OCI-LY7 (cell line): Measurements from ENCODE around the gene TMCC1. TPM values are rescaled to one million over a fixed set of nuclear protein-coding genes. Genes with fewer than 3 reads are reported as not detected.

Experiments used
- BruUV-seq: library from RNA; stranded (reverse); fragments of 400-500 nt; replicated peaks from 2 replicates; lab custom pipeline; 2021; lab: Mats Ljungman, UMichigan
- CTCF ChIA-PET: fragments of 300-600 bp; sonication (Branson Sonifier 250); formaldehyde crosslinking; loops from one replicate; lab custom pipeline; 2022; ENCODE audit warnings: antibody characterized with exemption; ENCODE audit not compliant: unreplicated experiment; lab: Charles Lee
- POLR2A ChIA-PET: fragments of 300-600 bp; sonication (Branson Sonifier 250); formaldehyde crosslinking; loops from one replicate; lab custom pipeline; 2022; ENCODE audit warnings: antibody characterized with exemption; lab: Charles Lee
- DNase-seq: peaks from one replicate; pipeline ENCODE4 v3.0.0-alpha.2; 2015; ENCODE audit warnings: low spot score
- H2AFZ ChIP-seq: fragments of 200-600 bp; sonication (generic), shearing (Covaris generic); 2 replicates; pipeline ENCODE4 v1.6.1; 2014; ENCODE audit warnings: mild to moderate bottlenecking, antibody characterized with exemption, low read length, moderate library complexity
- H3K27ac ChIP-seq: fragments of 200-600 bp; sonication (generic); 2 replicates; pipeline ENCODE4 v1.5.1; 2014; ENCODE audit warnings: mixed run types, low read depth, mild to moderate bottlenecking, moderate library complexity, low read length, inconsistent platforms; ENCODE audit not compliant: poor library complexity, severe bottlenecking
- H3K36me3 ChIP-seq: fragments of 200-600 bp; sonication (generic); 2 replicates; pipeline ENCODE4 v1.6.1; 2014; ENCODE audit warnings: mild to moderate bottlenecking, antibody characterized with exemption, low read length, moderate library complexity, mixed read lengths; ENCODE audit not compliant: insufficient read depth
- H3K4me1 ChIP-seq: fragments of 200-600 bp; sonication (generic); 2 replicates; pipeline ENCODE4 v1.5.1; 2014; ENCODE audit warnings: mild to moderate bottlenecking, low read length; ENCODE audit not compliant: insufficient read depth, poor library complexity, severe bottlenecking
- H3K4me2 ChIP-seq: fragments of 200-600 bp; sonication (generic); 2 replicates; pipeline ENCODE4 v1.6.1; 2014; ENCODE audit warnings: mild to moderate bottlenecking, low read length
- H3K4me3 ChIP-seq: fragments of 200-600 bp; sonication (generic); 2 replicates; pipeline ENCODE4 v1.5.1; 2014; ENCODE audit warnings: mild to moderate bottlenecking, low read depth, low read length; ENCODE audit not compliant: poor library complexity, severe bottlenecking
- H3K79me2 ChIP-seq: fragments of 200-600 bp; sonication (generic); 2 replicates; pipeline ENCODE4 v1.6.1; 2016; ENCODE audit warnings: low read depth, mild to moderate bottlenecking, low read length, moderate library complexity, mixed read lengths; ENCODE audit not compliant: insufficient read depth
- H3K9me2 ChIP-seq: fragments of 200-600 bp; sonication (generic); 2 replicates; pipeline ENCODE4 v1.6.1; 2016; ENCODE audit warnings: mild to moderate bottlenecking, low read length, mixed read lengths; ENCODE audit not compliant: insufficient read depth
- H3K9me3 ChIP-seq: fragments of 200-600 bp; sonication (generic); 2 replicates; pipeline ENCODE4 v1.6.1; 2014; ENCODE audit warnings: mild to moderate bottlenecking, mixed run types, low read length, mixed read lengths
- H4K20me1 ChIP-seq: fragments of 200-600 bp; sonication (generic); 2 replicates; pipeline ENCODE4 v1.6.1; 2014; ENCODE audit warnings: mild to moderate bottlenecking, antibody characterized with exemption, low read length, moderate library complexity, mixed read lengths; ENCODE audit not compliant: insufficient read depth
- CTCF ChIP-seq: fragments of 200-600 bp; sonication (generic); conservative IDR thresholded peaks from 2 replicates; pipeline ENCODE4 v1.5.1; 2014; ENCODE audit warnings: mild to moderate bottlenecking, antibody characterized with exemption, low read length, moderate library complexity, mixed read lengths
- EZH2phosphoT487 ChIP-seq: fragments of 200-600 bp; sonication (generic); IDR thresholded peaks from 2 replicates; pipeline ENCODE4 v1.6.1; 2018; ENCODE audit warnings: low read depth, borderline replicate concordance, mild to moderate bottlenecking, mixed run types, antibody characterized with exemption, low read length, moderate library complexity, mixed read lengths
- intact Hi-C: fragments of 100-400 bp; cut with micrococcal nuclease; formaldehyde crosslinking; loops from one replicate; pipeline ENCODE4 v1.10.0; 2022; ENCODE audit not compliant: unreplicated experiment
- total RNA-seq, 2 experiments: library from RNA; depleted of rRNA in 1 of 2; stranded (reverse); fragments of >200 nt in 1 of 2; shearing (Covaris generic) in 1 of 2; gene quantifications; 2 replicates each; pipeline ENCODE4 v1.2.3, GENCODE V29; 2014 to 2022

Gene TMCC1
- total RNA-seq, 2 experiments from 2014 or later, result 31.7 to 38.8 TPM

- TF ChIP-seq EZH2phosphoT487 (no peak), CTCF (peak; percentile 90)
- no peak overlapping the region for H3K4me2 ChIP-seq
- intact Hi-C loops, result loop anchor here (1.0 kb wide), 3 partner anchors 175 to 284 kb away; no protein-coding TSS in a partner anchor
- no peak overlapping the region for H3K4me3 ChIP-seq
- H4K20me1 ChIP-seq, result no peaks in the 10 kb centered on the region
- BruUV-seq, result no TSS peak
- H2AFZ ChIP-seq, result no peak overlapping the region
- no peaks in the 10 kb centered on the region for H3K79me2 ChIP-seq
- no peaks in the 10 kb centered on the region for H3K4me1 ChIP-seq
- H3K9me2 ChIP-seq, result no peaks in the 10 kb centered on the region
- no peak overlapping the region for H3K27ac ChIP-seq
- ChIA-PET POLR2A (interaction anchor here (0.7 to 1.1 kb wide), 3 partner anchors 99 to 181 kb away, joined by 3 read pairs; no protein-coding TSS in a partner anchor), CTCF (interaction anchor here (0.9 kb wide), 1 partner anchor 160 kb away, joined by 3 read pairs; no protein-coding TSS in a partner anchor)
- H3K36me3 ChIP-seq, result peaks cover 8% of the 10 kb centered on the region; the same call in 1 of the 2 replicates
- no peaks in the 10 kb centered on the region for H3K9me3 ChIP-seq
- DNase-seq, result peak; percentile 70
These were observed 243.1 kb downstream of the TMCC1 start for GRCh38 chr3:129650256-129650872.

- POLR2A ChIA-PET, result interaction anchor here (0.7 kb wide), 1 partner anchor 158 kb away, joined by 3 read pairs; no protein-coding TSS in a partner anchor
- H3K9me2 ChIP-seq, result no peaks in the 10 kb centered on the region
These were observed 245.1 kb downstream of the TMCC1 start for GRCh38 chr3:129648391-129648790.

More at GRCh38 chr3:129648391-129648790, 245.1 kb downstream of the TMCC1 start:
- no peak for DNase-seq
- H4K20me1 ChIP-seq, result no peaks in the 10 kb centered on the region
- H3K36me3 ChIP-seq, result peaks cover 4% of the 10 kb centered on the region; the same call in 1 of the 2 replicates
- no peak overlapping the region for H3K27ac ChIP-seq
- H3K79me2 ChIP-seq, result no peaks in the 10 kb centered on the region
- no peak overlapping the region for H3K4me3 ChIP-seq
- intact Hi-C loops, result no loop called here
- no peak for TF ChIP-seq CTCF
- TF ChIP-seq EZH2phosphoT487, result no peak
- H3K9me3 ChIP-seq, result no peaks in the 10 kb centered on the region
- no peak overlapping the region for H3K4me2 ChIP-seq
- no TSS peak for BruUV-seq
- H2AFZ ChIP-seq, result no peak overlapping the region
- no peaks in the 10 kb centered on the region for H3K4me1 ChIP-seq
- CTCF ChIA-PET, result no interaction called here
